ENCODE data around the gene SPZ1. TPM values are rescaled to one million over a fixed set of nuclear protein-coding genes. Genes with fewer than 3 reads are reported as not detected.

Gene SPZ1
- not detected for total RNA-seq

DNA sequence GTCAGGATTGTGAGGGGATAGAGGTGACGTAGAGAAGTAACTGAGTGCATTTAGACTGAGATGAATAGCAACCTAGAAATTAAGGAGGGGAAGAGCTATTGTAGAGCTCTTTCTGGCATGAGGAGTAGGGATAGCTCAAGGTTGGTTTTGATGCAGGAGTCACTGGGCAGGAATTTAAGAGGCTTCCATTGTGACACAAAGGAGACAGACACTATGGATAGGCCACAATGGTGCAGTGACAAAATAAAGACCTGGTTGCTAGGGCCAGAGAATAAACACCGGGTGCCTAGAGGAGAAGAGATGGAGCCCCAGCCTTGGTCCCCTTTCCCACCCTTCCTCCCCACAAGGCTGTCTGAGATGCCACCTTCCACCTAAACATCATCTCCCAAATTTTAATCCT, at the start of gene SPZ1:
Gene SPZ1 (plus strand): TSS at position 301 of the 400 bp plus-strand sequence. CDS start 214 bp downstream, outside the sequence.

Small RNA genes lying within 50 kb of the gene (small RNA-seq; reads per million reads assigned to genes)
- gene AC026410.2, result 0 reads per million in 2 donors
- gene RF00322, result 0 reads per million in 2 donors
- gene RNU6-211P, result 0 to 0.30 reads per million in 2 donors

Other genes with a start within 250 kb of the SPZ1 start
- 100 to 1,000 TPM; 116 to 128 TPM for gene SERINC5, start 64.0 kb upstream of the SPZ1 start, total RNA-seq
- gene ZFYVE16, start 88.1 kb downstream of the SPZ1 start, total RNA-seq, result 100 to 1,000 TPM; 212 to 270 TPM
- gene FAM151B, start 168.1 kb downstream of the SPZ1 start, total RNA-seq, result 1 to 10 TPM; 5.2 to 7.0 TPM